ENCODE results near the gene FANCM. TPM values are rescaled to one million over a fixed set of nuclear protein-coding genes. Genes with fewer than 3 reads are reported as not detected.

Gene FANCM
- total RNA-seq, 1 donor from 2014 or later, result 9.6 TPM

DNA sequence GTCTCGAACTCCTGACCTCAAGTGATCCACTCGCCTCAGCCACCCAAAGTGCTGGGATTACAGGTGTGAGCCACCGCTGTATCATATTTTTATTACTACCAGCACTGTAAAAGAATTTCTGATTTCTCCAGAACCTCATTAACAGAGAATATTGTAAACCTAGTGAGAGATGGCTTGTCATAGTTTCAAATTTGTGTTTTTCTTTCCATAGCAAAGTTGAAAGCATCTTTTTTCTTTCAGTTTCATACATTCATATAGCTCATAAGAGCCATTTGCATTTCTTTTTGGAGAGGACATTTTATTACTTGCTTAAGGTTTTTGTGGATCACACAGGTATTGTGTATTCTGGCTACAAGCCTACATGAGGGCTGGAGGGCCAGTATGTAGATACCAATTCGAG, 59.2 kb downstream of the FANCM start:
- no peak for DNase-seq
- H3K36me3 Mint-ChIP-seq (ENCODE audit: unreplicated experiment), result no peaks in the 10 kb centered on the region
- H3K27ac Mint-ChIP-seq (ENCODE audit: unreplicated experiment), result no peak overlapping the region
- H3K27me3 Mint-ChIP-seq (ENCODE audit: unreplicated experiment), result no peaks in the 10 kb centered on the region
- H3K9me3 Mint-ChIP-seq (ENCODE audit: unreplicated experiment), result peaks cover 2% of the 10 kb centered on the region
- H3K4me1 Mint-ChIP-seq (ENCODE audit: low read depth, unreplicated experiment), result no peaks in the 10 kb centered on the region
- H3K4me3 Mint-ChIP-seq (ENCODE audit: unreplicated experiment), result no peak overlapping the region
- TF ChIP-seq, protein P1, sequence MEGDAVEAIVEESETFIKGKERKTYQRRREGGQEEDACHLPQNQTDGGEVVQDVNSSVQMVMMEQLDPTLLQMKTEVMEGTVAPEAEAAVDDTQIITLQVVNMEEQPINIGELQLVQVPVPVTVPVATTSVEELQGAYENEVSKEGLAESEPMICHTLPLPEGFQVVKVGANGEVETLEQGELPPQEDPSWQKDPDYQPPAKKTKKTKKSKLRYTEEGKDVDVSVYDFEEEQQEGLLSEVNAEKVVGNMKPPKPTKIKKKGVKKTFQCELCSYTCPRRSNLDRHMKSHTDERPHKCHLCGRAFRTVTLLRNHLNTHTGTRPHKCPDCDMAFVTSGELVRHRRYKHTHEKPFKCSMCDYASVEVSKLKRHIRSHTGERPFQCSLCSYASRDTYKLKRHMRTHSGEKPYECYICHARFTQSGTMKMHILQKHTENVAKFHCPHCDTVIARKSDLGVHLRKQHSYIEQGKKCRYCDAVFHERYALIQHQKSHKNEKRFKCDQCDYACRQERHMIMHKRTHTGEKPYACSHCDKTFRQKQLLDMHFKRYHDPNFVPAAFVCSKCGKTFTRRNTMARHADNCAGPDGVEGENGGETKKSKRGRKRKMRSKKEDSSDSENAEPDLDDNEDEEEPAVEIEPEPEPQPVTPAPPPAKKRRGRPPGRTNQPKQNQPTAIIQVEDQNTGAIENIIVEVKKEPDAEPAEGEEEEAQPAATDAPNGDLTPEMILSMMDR (IDR thresholded peaks at IDR 0.05; ENCODE audit: partially characterized antibody, unreplicated experiment), result no peak

DNA sequence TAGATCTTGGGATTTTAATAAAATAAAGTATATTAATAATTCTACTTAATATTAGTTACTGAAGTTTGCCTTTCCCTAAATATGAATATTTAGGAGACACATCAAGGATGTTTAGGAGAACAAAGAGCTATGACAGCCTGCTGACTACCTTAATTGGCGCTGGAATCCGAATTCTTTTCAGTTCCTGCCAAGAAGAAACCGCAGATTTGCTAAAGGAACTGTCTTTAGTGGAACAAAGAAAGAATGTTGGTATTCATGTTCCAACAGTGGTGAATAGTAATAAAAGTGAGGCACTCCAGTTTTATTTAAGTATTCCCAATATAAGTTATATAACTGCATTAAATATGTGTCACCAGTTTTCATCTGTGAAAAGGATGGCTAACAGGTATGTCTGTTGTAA, 62.8 kb downstream of the FANCM start:
- no peaks in the 10 kb centered on the region for H3K36me3 Mint-ChIP-seq (ENCODE audit: unreplicated experiment)
- TF ChIP-seq, protein P1 (IDR thresholded peaks at IDR 0.05; ENCODE audit: partially characterized antibody, unreplicated experiment), result no peak
- H3K27ac Mint-ChIP-seq (ENCODE audit: unreplicated experiment), result no peak overlapping the region
- no peak overlapping the region for H3K4me3 Mint-ChIP-seq (ENCODE audit: unreplicated experiment)
- no peak for DNase-seq
- H3K9me3 Mint-ChIP-seq (ENCODE audit: unreplicated experiment), result no peaks in the 10 kb centered on the region
- no peaks in the 10 kb centered on the region for H3K27me3 Mint-ChIP-seq (ENCODE audit: unreplicated experiment)
- peaks cover 2% of the 10 kb centered on the region for H3K4me1 Mint-ChIP-seq (ENCODE audit: low read depth, unreplicated experiment)

DNA sequence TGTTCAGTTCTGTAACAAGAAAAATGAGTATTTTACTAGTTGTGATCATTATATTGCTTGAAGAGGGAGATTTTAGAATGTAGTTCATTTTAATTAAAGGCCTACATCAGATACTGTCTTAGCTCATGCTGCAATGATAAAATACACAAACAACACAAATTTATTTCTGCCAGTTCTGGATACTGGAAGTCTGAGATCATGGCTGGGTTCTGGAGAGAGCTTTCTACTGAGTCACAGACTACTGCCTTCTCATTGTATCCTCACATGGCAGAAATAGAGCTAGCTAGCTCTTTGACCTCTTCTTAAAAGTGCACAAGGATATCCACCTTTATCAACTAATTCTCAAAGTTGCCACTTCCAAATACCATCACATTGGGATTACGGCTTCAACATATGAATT, 63.5 kb downstream of the FANCM start:
- peaks cover 2% of the 10 kb centered on the region for H3K4me1 Mint-ChIP-seq (ENCODE audit: low read depth, unreplicated experiment)
- H3K4me3 Mint-ChIP-seq (ENCODE audit: unreplicated experiment), result no peak overlapping the region
- no peaks in the 10 kb centered on the region for H3K9me3 Mint-ChIP-seq (ENCODE audit: unreplicated experiment)
- no peaks in the 10 kb centered on the region for H3K36me3 Mint-ChIP-seq (ENCODE audit: unreplicated experiment)
- H3K27ac Mint-ChIP-seq (ENCODE audit: unreplicated experiment), result no peak overlapping the region
- no peaks in the 10 kb centered on the region for H3K27me3 Mint-ChIP-seq (ENCODE audit: unreplicated experiment)
- no peak for DNase-seq
- TF ChIP-seq, protein P1 (IDR thresholded peaks at IDR 0.05; ENCODE audit: partially characterized antibody, unreplicated experiment), result no peak

DNA sequence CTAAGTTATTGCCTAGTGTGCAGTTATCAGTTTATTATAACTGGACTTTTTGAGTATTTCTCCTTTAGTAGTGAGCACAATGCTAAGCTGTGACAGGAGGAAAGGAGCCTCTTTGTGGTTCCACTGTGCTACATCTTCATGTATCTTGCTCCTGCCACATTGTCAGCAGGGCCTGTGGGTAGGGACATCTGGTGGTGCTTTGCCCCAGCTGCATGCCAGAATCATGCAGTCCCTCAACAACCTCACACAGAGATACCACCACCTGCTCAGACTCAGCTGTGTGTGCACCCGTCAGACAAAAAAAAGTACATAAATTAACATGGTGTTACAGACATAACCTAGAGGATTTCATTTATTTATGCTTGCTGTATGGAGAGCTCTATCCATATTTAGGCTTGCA, 66.2 kb downstream of the FANCM start:
- TF ChIP-seq, protein P1 (IDR thresholded peaks at IDR 0.05; ENCODE audit: partially characterized antibody, unreplicated experiment), result no peak
- DNase-seq, result peak; percentile 52
- H3K36me3 Mint-ChIP-seq (ENCODE audit: unreplicated experiment), result no peaks in the 10 kb centered on the region
- H3K4me3 Mint-ChIP-seq (ENCODE audit: unreplicated experiment), result no peak overlapping the region
- no peaks in the 10 kb centered on the region for H3K9me3 Mint-ChIP-seq (ENCODE audit: unreplicated experiment)
- peak overlapping the region; percentile 46 for H3K27ac Mint-ChIP-seq (ENCODE audit: unreplicated experiment)
- peaks cover 2% of the 10 kb centered on the region for H3K4me1 Mint-ChIP-seq (ENCODE audit: low read depth, unreplicated experiment)
- H3K27me3 Mint-ChIP-seq (ENCODE audit: unreplicated experiment), result no peaks in the 10 kb centered on the region

DNA sequence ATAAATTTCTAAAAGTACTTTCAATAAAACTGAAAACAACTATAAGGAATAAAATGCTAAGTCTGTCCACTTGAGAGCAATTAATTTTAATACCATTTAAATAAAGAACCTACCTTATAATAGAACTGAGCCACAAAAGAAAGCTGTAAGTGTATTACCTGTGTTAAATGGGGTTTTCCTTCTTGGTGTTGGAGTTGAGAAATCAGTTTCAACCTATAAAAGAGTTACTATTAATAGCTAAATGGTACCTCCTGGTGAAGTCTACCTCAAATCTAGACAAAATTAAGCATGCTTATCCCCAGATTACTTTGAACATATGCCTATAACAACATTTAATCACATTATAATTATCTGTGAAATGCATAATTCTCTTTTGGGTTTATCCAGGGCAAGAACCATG, 68.5 kb downstream of the FANCM start:
- H3K4me1 Mint-ChIP-seq (ENCODE audit: low read depth, unreplicated experiment), result peaks cover 2% of the 10 kb centered on the region
- H3K9me3 Mint-ChIP-seq (ENCODE audit: unreplicated experiment), result no peaks in the 10 kb centered on the region
- no peak overlapping the region for H3K27ac Mint-ChIP-seq (ENCODE audit: unreplicated experiment)
- no peak for DNase-seq
- H3K36me3 Mint-ChIP-seq (ENCODE audit: unreplicated experiment), result no peaks in the 10 kb centered on the region
- TF ChIP-seq, protein P1 (IDR thresholded peaks at IDR 0.05; ENCODE audit: partially characterized antibody, unreplicated experiment), result no peak
- H3K4me3 Mint-ChIP-seq (ENCODE audit: unreplicated experiment), result no peak overlapping the region
- H3K27me3 Mint-ChIP-seq (ENCODE audit: unreplicated experiment), result no peaks in the 10 kb centered on the region

Data from glutamatergic neuron (in vitro differentiated cells).